Nucleus accumbens (tissue), 56 donors: ENCODE data around the gene PSMD5.
A peak's percentile ranks its signal among the peaks of the same experiment; 100 is the strongest.
"Not testable (repeated sequence)": the region's sequence is repeated elsewhere in the genome, so short reads cannot be mapped to it uniquely, and the experiment has no call there.

Experiments used
- DNase-seq, 56 donors: peaks; one replicate each; lab custom pipeline; 2025; lab: John Stamatoyannopoulos, UW

Gene PSMD5

DNA sequence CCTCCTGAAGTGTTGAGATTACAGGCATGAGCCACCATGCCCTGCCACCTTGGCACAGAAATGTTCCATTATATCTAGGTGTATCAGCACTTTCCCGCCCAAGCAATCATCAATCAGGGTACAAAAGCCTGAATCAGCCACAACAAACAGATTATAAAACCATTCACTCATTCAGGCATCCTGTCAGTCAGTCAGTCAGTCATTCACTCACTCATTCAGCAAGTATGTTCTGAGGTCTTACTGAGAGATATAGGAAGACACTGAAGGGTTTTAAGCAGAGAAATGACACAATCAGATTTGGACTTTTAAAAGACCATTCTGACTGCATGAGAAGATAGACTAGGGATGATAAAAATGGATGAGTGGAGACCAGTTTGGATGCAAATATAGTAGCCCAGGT, 13.1 kb downstream of the PSMD5 start:
- DNase-seq: no peak

- DNase-seq: no peak
Measured at GRCh38 chr9:120820095-120820494, 22.6 kb downstream of the PSMD5 start.

DNA sequence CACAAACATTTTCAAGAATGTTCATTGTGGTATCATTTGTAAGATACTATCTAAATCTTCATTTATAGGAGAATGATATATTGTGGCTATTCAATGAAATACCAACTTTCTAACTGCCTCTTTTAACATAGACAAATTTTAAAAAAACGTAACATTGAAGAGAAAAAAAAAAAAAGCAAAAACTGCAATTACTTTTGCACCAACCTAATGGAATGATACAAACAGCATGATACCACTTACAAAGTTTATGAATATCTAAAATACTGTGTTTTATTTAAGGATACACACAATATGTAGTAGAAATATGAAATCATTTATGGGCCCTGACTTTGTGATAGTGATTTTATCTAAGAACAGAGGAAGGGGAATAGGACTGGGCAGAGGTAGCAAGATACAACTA, 24.1 kb downstream of the PSMD5 start:
- no peak for DNase-seq

- DNase-seq: no peak
Measured at GRCh38 chr9:120815075-120815474, 27.6 kb downstream of the PSMD5 start.

DNA sequence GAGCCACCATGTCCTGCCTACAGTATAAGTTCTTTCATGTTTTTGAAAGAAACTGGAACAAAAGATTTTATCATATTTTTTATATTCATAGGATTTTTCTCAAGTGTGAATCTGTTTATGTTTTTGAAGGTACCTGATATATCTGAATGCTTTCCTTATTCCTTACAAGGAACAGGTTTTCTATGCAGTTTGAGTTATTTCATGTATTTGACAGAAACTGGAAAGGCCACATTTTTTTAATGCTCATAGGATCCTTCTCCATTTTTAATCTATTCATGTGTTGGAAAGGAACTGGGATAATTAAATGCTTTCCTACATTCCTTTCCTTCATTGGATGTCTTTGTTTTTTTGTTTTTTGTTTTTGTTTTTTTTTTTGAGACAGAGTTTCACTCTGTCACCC, 33.8 kb downstream of the PSMD5 start:
- DNase-seq: no peak

- DNase-seq: no peak
Measured at GRCh38 chr9:120807607-120808379, 34.9 kb downstream of the PSMD5 start.

- not testable (repeated sequence) for DNase-seq
Measured at GRCh38 chr9:120804784-120805363, 37.8 kb downstream of the PSMD5 start.

- DNase-seq: no peak
Measured at GRCh38 chr9:120801441-120801840, 41.3 kb downstream of the PSMD5 start.

DNA sequence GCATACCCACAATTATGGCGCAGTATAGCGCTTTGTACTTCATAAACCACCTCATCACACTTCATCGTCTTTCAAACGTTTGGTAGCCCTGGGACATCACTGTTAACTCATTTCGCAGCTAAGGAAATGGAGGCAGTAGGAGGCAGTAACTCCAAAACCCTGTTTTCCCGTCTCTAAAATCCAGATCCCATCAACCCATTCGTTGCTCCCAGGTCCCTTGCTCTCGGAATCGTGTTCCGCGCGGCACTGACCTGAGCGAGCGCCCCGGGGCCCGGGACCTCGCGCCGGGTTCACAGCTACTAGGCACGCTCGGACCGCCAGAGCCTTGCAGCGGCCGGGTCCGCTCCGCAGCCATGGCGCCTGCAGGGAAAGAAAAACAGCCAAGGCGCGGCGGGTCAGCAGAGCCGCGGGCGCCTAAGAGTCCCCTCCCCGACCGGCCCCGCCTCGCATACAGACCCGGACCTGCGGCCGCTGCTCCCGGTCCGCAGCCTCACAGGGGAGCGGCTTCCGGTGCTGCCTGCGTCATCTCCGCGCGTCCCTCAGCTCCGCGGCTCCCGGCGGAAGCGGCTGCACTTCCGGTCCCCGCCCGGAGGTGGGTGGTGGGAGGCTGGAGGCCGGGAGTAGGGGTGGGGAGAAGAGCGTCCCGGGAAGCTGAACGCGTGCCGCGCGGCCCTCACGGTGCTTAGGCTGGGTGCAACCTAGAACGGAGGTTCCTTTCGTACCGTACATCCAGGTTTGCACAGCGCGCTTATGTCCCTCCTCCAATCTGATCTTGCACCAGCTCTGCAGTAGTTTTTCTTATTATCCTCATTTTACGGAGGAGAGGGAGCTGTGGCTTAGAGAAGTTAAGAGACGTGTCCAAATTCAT, 49.6 kb downstream of the PSMD5 start, which contains the start of gene FBXW2:
Gene FBXW2 (minus strand): TSS at position 519 of the 868 bp plus-strand sequence. CDS start 5,158 bp downstream, outside the sequence.
- DNase-seq: peak in 55 of 56 donors; percentile 36 to 94 (median 88)

GRCh38 chr9:120791161-120791560, 51.6 kb downstream of the PSMD5 start:
- DNase-seq: no peak

DNA sequence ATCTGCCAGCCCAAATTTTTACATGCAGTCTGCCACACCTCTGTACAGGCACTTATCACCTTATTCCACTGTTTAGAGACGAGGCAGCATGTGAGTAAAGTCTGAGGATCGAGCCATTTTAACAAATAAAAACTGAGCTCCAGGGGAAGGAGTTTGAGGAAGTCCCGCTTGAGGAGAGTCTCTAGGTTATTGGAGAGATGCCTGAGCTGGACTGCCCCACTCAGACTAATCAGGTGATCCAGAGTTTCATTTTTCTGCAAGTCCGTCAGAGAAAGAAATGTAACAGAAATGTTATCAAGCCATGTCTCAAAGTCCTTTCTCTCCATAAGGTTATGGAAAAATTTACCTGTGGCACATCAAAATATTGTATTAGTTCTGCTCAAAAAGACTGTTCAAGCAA, 54.8 kb downstream of the PSMD5 start:
- DNase-seq: no peak

GRCh38 chr9:120783602-120784047, 59.1 kb downstream of the PSMD5 start:
- DNase-seq: no peak

DNA sequence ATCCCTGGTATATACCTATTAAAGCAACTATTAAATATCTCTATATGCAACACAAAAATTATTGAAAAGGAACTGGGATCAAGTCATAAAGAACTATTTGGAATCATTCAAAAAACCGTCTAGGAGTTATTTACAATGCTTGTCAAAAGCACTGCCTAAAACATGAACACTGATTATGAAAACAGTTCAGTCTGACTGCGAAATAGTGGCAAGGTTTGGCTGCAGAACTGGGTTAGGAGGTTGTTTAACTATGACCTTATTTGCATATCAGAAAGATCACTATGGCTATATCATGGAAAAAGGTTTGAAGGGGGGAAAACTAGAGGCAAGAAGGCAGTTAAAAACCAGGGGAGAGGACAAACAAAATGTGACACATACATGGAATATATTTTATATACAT, 61.5 kb downstream of the PSMD5 start:
- DNase-seq: no peak

GRCh38 chr9:120780367-120780766, 62.4 kb downstream of the PSMD5 start:
- no peak for DNase-seq

- no peak for DNase-seq
Measured at GRCh38 chr9:120779227-120779626, 63.5 kb downstream of the PSMD5 start.

DNA sequence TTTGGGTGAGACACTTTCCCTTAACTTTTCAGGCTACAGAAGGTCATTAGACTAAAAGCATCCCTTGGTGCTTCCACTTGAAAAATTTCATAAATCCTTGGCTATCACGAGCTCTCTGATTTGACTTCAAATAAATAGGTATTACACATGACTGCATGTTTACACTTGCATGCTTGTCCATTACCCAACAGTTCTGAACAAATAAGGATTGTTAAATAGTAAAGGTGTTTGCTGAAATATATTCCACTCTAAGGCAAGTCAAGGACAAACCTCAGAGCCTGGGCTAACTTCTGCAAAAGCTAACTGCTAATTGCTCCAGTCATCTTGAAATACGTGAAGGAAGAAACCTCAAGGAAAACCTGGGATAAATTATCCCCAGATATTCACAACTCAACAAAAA, 64.0 kb downstream of the PSMD5 start:
- no peak for DNase-seq

GRCh38 chr9:120777229-120777628, 65.5 kb downstream of the PSMD5 start:
- DNase-seq: no peak

- DNase-seq: no peak
Measured at GRCh38 chr9:120776788-120777187, 65.9 kb downstream of the PSMD5 start.

DNA sequence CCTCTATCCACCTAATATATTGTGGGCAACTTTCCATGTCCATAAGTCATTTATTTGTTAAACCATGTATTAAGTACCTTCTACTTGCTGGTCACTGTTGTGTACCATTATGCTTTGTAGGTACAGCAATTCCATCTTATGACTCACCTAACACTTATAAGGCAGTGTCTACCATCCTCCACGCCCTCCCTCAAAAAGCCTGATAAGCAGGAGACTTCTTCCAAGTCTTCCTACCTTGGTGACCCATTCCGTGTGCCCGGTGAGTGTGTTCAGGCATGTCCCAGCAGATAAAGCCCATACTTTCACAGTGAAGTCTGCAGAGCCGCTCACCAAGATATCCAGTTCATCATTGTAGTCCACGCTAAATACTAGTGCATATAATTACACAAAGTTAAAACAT, 66.9 kb downstream of the PSMD5 start:
- no peak for DNase-seq

DNA sequence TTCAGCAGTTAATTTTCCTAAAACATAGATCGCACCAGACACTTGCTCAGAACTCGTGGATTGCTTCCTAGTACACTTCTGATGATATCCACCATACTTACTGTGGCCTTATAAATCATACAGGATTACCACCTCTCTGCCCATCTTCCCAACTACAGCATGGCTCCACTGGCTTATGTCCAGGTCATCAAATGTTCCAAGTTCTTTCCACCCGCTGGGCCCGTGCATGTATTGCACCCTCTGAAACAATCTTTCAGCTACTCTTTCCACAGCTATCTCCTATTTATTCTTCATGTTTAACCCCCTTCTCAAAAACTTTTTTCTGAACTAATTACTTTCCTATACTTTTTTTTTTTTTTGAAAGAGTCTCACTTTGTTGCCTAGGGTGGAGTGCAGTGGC, 68.0 kb downstream of the PSMD5 start:
- DNase-seq: no peak

GRCh38 chr9:120773256-120773655, 69.5 kb downstream of the PSMD5 start:
- no peak for DNase-seq
